Endothelial cell (in vitro differentiated cells): ENCODE measurements around the gene CHRM4. TPM values are rescaled to one million over a fixed set of nuclear protein-coding genes. Genes with fewer than 3 reads are reported as not detected.

Source experiments
- DNase-seq: peaks from one replicate; pipeline ENCODE4 v3.0.0; 2021; ENCODE audit warnings: low spot score
- H3K27ac Mint-ChIP-seq: one replicate; pipeline ENCODE4 v1.8.0; 2021; ENCODE audit warnings: mixed read lengths, inconsistent platforms; ENCODE audit not compliant: unreplicated experiment
- H3K27me3 Mint-ChIP-seq: one replicate; pipeline ENCODE4 v1.8.0; 2021; ENCODE audit warnings: mild to moderate bottlenecking, moderate library complexity, mixed read lengths, inconsistent platforms; ENCODE audit not compliant: unreplicated experiment
- H3K36me3 Mint-ChIP-seq: one replicate; pipeline ENCODE4 v1.8.0; 2021; ENCODE audit warnings: mild to moderate bottlenecking, low read depth, mixed read lengths, inconsistent platforms; ENCODE audit not compliant: unreplicated experiment
- H3K4me1 Mint-ChIP-seq: one replicate; pipeline ENCODE4 v1.8.0; 2021; ENCODE audit warnings: mild to moderate bottlenecking, mixed read lengths, inconsistent platforms; ENCODE audit not compliant: unreplicated experiment
- H3K4me3 Mint-ChIP-seq: one replicate; pipeline ENCODE4 v1.8.0; 2021; ENCODE audit warnings: mild to moderate bottlenecking, mixed read lengths, inconsistent platforms; ENCODE audit not compliant: unreplicated experiment
- H3K9me3 Mint-ChIP-seq: one replicate; pipeline ENCODE4 v1.8.0; 2021; ENCODE audit warnings: mixed read lengths, inconsistent platforms; ENCODE audit not compliant: unreplicated experiment
- total RNA-seq: library from RNA; stranded (reverse); fragmentation: NEBNext Ultra II Directional; extraction: Animal tissue kit (Norgen Biotek cat#: 25700); gene quantifications from one replicate; pipeline ENCODE4 v1.2.1, GENCODE V29; 2021; ENCODE audit not compliant: unreplicated experiment
- TF ChIP-seq, protein P1 (sequence below): fragments of 200-600 bp; sonication (generic); IDR thresholded peaks from one replicate; pipeline ENCODE4 v1.5.0; 2021; ENCODE audit warnings: antibody characterized with exemption; ENCODE audit not compliant: unreplicated experiment

Gene CHRM4
- total RNA-seq, 1 donor from 2014 or later: not detected

- H3K4me3 Mint-ChIP-seq: no peak overlapping the region
- DNase-seq: no peak
- TF ChIP-seq, protein P1, sequence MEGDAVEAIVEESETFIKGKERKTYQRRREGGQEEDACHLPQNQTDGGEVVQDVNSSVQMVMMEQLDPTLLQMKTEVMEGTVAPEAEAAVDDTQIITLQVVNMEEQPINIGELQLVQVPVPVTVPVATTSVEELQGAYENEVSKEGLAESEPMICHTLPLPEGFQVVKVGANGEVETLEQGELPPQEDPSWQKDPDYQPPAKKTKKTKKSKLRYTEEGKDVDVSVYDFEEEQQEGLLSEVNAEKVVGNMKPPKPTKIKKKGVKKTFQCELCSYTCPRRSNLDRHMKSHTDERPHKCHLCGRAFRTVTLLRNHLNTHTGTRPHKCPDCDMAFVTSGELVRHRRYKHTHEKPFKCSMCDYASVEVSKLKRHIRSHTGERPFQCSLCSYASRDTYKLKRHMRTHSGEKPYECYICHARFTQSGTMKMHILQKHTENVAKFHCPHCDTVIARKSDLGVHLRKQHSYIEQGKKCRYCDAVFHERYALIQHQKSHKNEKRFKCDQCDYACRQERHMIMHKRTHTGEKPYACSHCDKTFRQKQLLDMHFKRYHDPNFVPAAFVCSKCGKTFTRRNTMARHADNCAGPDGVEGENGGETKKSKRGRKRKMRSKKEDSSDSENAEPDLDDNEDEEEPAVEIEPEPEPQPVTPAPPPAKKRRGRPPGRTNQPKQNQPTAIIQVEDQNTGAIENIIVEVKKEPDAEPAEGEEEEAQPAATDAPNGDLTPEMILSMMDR: no peak
- H3K4me1 Mint-ChIP-seq: peaks cover 36% of the 10 kb centered on the region
- peaks cover 26% of the 10 kb centered on the region for H3K27me3 Mint-ChIP-seq
- no peak overlapping the region for H3K27ac Mint-ChIP-seq
- H3K36me3 Mint-ChIP-seq: peaks cover 14% of the 10 kb centered on the region
- no peaks in the 10 kb centered on the region for H3K9me3 Mint-ChIP-seq
Observed at GRCh38 chr11:46351148-46351547, 40.4 kb downstream of the CHRM4 start.

GRCh38 chr11:46350695-46351094 is 40.9 kb downstream of the CHRM4 start:
- H3K27me3 Mint-ChIP-seq: peaks cover 26% of the 10 kb centered on the region
- no peak overlapping the region for H3K27ac Mint-ChIP-seq
- peaks cover 14% of the 10 kb centered on the region for H3K36me3 Mint-ChIP-seq
- no peak overlapping the region for H3K4me3 Mint-ChIP-seq
- H3K9me3 Mint-ChIP-seq: no peaks in the 10 kb centered on the region
- H3K4me1 Mint-ChIP-seq: peaks cover 38% of the 10 kb centered on the region
- DNase-seq: no peak
- TF ChIP-seq, protein P1: no peak

DNA sequence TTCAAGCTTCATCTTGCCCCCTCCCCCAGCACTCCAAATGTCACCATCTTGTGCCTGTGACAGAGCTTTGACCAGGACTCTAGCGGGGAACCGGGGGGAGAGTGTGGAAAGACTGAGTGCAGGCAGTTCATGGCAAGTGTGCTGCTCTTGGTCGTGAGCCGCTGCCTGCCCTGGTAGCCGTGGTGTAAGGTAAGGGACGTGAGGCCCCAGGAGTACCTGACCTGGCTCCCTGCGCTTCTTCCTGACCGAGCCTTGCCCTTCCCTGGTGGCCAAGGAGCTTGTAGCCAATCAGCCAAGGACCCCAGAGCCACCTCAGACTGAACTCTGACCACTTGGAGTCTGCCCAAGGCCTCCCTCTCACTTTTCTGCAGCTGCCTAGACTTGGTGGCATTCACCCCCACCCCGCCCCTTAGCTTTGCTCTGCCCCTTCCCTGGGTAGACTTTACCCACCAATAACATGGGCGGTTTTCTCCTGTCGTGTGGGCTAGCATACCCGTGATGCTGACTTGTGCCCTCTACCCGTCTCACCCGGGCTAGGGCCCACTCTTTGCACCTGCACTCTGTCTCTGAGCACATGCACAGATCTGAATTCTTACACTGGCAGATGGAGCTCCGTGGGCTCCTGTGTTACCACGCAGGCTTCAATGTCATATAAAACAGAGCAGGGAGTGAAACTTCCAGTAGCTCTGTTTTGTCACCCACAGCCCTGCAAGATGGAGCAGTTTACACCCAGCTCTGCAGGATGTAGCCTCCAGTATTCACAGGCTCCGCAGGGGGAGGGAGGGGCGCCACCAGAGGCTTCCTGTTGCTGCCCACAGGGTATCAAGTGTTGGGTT is 42.8 kb downstream of the CHRM4 start:
- peak overlapping the region; percentile 91 for H3K4me3 Mint-ChIP-seq
- H3K27me3 Mint-ChIP-seq: peaks cover 22% of the 10 kb centered on the region
- peak overlapping the region; percentile 53 for H3K27ac Mint-ChIP-seq
- H3K36me3 Mint-ChIP-seq: peaks cover 7% of the 10 kb centered on the region
- TF ChIP-seq, protein P1: no peak
- no peak for DNase-seq
- H3K9me3 Mint-ChIP-seq: no peaks in the 10 kb centered on the region
- H3K4me1 Mint-ChIP-seq: peaks cover 56% of the 10 kb centered on the region

- TF ChIP-seq, protein P1: no peak
- no peak for DNase-seq
- peaks cover 62% of the 10 kb centered on the region for H3K4me1 Mint-ChIP-seq
- peak overlapping the region; percentile 30 for H3K27ac Mint-ChIP-seq
- peak overlapping the region; percentile 91 for H3K4me3 Mint-ChIP-seq
- H3K27me3 Mint-ChIP-seq: peaks cover 22% of the 10 kb centered on the region
- peaks cover 7% of the 10 kb centered on the region for H3K36me3 Mint-ChIP-seq
- H3K9me3 Mint-ChIP-seq: no peaks in the 10 kb centered on the region
Observed at GRCh38 chr11:46347637-46348311, 43.8 kb downstream of the CHRM4 start.
